ENCODE data around the gene AFDN.

The AFDN gene, protein sequence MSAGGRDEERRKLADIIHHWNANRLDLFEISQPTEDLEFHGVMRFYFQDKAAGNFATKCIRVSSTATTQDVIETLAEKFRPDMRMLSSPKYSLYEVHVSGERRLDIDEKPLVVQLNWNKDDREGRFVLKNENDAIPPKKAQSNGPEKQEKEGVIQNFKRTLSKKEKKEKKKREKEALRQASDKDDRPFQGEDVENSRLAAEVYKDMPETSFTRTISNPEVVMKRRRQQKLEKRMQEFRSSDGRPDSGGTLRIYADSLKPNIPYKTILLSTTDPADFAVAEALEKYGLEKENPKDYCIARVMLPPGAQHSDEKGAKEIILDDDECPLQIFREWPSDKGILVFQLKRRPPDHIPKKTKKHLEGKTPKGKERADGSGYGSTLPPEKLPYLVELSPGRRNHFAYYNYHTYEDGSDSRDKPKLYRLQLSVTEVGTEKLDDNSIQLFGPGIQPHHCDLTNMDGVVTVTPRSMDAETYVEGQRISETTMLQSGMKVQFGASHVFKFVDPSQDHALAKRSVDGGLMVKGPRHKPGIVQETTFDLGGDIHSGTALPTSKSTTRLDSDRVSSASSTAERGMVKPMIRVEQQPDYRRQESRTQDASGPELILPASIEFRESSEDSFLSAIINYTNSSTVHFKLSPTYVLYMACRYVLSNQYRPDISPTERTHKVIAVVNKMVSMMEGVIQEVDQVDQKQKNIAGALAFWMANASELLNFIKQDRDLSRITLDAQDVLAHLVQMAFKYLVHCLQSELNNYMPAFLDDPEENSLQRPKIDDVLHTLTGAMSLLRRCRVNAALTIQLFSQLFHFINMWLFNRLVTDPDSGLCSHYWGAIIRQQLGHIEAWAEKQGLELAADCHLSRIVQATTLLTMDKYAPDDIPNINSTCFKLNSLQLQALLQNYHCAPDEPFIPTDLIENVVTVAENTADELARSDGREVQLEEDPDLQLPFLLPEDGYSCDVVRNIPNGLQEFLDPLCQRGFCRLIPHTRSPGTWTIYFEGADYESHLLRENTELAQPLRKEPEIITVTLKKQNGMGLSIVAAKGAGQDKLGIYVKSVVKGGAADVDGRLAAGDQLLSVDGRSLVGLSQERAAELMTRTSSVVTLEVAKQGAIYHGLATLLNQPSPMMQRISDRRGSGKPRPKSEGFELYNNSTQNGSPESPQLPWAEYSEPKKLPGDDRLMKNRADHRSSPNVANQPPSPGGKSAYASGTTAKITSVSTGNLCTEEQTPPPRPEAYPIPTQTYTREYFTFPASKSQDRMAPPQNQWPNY (N-terminal part only)

GRCh38 chr6:167826896-167827582 lies at the start of gene AFDN:
TSS of gene AFDN (plus strand) at chr6:167826911. CDS start at chr6:167827133, 222 bp downstream.
- no peak for DNase-seq

GRCh38 chr6:167778497-167779128 lies 48.1 kb upstream of the AFDN start:
- no peak for DNase-seq

DNA sequence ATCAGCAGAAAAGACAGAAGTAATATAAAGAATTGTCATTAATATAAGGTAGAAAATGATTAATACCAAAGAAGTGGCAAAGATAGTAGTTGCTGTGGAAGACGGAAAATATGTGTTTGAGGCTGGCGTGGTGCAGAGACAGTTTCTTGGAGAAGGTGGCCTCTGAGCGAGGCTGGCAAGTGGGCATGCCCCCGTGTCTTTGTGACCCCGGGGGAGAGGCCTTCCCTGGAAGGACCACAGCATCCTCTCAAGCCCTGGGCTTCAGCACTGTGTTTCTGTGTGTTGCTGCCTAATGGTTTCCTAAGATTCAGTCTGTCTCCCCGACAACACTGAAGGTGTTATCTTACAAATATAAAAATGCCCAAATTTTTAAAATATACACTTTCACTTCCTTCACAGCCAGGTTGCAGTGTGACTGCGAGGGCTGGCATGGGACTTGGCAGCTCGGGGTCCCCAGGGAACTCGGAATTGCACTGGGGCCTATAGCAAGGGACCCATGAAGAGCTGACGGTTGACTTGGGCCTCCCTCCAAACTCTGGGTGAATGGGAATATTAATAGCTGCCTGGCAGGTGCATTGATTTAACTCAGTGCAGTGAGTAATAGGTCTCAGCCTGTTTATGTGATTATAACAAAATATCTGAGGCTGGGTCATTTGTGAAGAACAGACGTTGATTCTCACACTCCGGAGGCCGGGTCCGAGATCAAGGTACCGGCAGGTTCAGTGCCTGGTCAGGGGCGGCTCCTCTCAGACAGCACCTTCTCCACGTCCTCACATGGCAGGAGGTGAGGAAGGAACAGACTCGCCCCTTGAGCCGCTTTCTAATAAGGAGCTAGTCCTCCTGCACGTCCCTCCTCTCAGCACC lies 47.4 kb upstream of the AFDN start:
- no peak for DNase-seq

- DNase-seq, result no peak
These were observed 46.6 kb upstream of the AFDN start for GRCh38 chr6:167779993-167780655.

DNA sequence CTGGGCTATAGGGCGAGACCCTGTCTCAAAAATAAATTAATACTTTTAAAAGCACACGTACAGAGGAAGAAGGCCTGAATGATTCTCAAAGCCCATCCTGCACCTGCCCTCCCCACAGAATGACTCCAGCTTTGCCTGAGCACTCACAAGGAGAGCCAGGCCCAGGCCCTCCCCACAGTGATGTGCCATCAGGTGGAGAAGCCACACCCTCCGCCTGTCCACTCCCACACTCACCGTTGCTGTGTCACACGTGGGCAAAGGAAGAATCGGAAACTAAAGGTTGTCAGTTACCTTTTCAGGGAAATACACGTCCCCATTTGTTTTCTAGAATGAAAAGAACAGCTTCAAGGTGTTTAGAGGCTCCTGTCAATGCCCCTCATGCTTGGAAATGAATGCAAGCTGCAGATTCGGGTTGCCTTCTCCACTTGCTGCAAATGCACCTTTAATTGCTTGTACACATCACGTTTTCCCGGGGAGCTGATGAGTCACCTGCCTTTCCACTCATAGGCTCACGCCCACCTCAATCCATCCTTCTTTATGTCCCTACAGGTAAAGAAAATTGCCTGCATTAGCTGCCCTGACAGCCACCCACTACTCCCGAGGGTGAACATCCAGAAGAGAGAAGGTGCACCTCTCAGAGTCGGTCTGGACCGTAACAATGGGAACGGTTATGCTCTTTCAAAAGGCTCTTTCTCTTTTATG lies 45.5 kb upstream of the AFDN start:
- DNase-seq, result no peak

DNA sequence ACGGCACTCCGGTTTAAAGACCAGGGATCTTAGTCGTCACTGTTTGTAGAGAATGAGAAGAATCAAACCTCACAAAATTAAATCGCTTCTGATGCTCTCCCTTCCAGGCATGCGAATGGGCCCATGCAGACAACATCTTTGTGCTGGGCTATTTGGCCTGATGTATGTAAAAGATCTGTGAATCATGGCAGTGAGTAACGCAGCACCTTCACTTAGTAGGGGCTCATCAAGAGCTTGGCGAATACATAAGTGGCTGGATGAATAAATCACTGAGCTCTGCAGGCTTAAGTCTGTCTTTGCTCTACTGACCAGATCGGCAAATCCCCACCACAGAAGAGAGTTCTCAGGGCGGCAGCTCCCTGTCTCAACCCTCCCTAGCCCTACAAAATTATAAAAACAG lies 44.8 kb upstream of the AFDN start:
- no peak for DNase-seq

DNA sequence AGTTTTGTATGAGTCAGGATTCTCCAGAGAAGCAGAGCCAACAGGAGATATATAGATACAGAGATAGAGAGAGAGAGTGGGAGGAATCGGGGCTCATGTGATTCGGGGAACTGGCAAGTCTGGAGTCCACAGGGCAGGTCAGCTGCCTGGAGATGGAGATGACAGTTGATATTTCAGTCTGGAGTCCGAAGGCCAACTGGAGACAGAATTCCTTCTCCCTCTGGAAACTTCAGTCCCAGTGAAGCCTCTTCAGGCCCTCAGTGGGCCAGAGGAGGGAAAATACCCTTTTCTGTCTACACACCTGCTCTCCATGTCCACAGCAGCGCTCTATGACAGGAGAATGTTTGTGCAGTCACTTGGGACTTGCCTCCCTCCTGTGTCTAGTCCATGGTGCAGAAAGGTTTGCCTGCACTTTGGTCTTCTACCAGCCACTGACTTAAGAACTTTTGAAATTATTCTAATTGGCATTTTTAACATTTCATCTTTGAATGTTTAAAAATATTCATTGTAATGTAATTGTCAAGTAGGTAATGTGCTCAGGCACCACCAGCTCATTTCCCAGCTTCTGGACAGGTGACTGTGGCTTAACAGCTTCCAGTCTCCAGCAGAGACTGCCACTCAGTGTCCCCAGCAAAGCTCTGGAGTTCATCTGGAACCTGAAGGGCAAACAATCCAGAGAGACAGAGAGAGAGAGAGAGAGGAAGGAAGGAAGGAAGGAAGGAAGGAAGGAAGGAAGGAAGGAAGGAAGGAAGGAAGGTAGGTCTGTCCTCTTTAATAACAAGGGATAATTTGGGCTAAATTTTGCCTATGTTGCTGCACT lies 43.8 kb upstream of the AFDN start:
- no peak for DNase-seq

DNA sequence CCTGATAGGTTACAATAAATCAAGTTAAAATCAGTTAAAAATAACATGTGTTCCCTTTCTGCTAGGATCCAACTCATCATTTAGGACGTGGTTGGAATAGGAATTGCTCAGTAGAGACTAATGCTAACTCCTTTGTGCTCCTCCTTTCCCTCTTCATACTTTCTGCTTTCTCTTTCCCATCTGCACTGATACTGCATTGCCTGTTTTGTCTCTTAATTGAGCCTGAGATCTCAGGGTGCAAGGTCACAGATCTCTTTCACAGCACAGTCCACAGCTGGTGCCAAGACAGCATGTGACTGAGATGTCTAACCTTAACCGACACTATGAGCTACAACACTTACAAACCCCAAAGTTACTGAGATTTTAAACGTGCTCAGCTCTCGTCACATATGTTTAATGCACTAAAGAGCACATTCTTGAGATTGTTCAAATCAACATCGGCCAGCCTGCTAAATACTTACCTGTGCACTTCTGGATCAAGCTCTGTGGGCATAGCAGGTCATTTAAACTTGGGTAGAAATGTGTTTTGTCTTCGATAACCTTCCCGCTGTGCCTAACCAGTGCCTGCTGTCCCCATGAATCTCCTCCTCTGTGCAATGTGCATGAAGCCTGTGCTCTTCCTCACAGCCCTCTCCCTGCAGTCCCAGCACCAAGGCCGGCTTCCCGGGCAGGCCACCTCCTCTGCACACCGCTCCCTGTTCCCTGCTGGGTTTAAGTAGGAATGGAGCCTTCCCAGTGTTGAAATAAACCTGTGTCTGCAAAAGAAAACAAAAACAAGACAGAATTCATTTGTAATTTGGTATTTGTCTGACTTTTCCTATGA lies 39.6 kb upstream of the AFDN start:
- DNase-seq, result no peak

- no peak for DNase-seq
These were observed 38.7 kb upstream of the AFDN start for GRCh38 chr6:167787896-167788562.

DNA sequence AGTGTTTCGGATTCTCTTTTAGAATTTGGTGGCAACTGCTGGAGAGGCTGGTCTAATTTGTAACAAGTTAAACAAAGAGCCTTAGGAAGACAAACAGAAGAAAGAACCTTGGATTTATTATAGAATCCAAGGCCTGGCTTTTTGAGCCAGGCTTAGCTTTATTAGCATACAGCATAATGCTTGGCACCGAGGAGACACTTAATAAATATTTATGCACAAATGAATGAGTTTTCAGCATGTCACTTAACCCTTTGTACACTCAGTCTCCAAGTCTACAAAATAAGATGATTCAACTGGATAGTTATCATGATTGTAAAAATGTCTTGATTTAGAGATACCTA lies 38.2 kb upstream of the AFDN start:
- no peak for DNase-seq

GRCh38 chr6:167789358-167789757 lies 37.4 kb upstream of the AFDN start:
- no peak for DNase-seq

- DNase-seq, result no peak
These were observed 35.5 kb upstream of the AFDN start for GRCh38 chr6:167791091-167791779.

GRCh38 chr6:167791780-167792478 lies 34.8 kb upstream of the AFDN start:
- DNase-seq, result no peak

- DNase-seq, result no peak
These were observed 33.3 kb upstream of the AFDN start for GRCh38 chr6:167793421-167793820.

DNA sequence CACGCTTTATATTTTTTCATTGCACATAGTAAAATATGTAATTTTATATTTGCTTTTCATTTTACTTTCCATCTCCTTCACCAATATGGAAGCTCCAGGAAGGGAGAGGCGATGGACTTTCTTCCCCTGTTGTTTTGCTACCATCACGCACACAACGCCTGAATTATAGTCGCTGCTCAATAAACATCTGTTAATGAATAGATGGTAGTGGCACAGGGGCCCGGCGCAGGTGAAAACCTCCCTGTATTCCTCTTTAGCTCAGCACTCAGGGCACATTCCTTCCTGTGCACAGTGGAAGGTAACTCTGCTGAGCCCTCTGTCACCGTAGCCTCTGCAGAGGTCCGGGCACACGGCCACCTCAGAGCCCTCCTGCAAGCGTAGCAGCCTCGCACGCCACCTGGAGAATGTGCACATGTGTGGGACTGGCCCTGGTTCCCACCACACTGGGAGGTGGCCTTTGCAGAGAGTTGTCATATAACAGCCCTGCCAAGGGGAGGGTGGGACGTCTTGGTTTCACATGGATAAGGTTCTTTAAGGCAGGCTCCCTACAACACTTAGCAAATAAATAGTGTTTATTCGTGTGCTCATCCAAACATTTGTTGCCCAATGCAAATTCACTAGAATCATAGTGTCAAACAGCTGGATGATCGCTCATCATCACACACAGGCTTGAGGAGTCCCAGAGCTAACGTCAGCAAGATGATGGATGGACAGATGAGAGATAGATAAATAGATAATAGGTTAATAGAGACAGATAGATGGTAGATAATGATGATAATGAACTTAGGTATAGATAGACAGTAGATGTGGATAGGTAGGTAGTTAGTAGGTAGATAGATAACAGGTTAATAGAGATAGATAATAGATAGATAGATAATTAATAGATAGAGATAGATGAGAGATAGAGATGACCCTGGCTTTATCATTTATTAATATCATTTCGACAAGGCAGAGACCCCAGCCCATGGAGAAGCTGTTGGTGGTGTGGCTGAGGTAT lies 32.3 kb upstream of the AFDN start:
- no peak for DNase-seq
